ENCODE data around the gene GYS1. TPM values are rescaled to one million over a fixed set of nuclear protein-coding genes. Genes with fewer than 3 reads are reported as not detected.
"Not testable (repeated sequence)": the region's sequence is repeated elsewhere in the genome, so short reads cannot be mapped to it uniquely, and the experiment has no call there.

GYS1 gene
- total RNA-seq, result 10 to 100 TPM; 28.8 to 42.0 (median 31.0) TPM

DNA sequence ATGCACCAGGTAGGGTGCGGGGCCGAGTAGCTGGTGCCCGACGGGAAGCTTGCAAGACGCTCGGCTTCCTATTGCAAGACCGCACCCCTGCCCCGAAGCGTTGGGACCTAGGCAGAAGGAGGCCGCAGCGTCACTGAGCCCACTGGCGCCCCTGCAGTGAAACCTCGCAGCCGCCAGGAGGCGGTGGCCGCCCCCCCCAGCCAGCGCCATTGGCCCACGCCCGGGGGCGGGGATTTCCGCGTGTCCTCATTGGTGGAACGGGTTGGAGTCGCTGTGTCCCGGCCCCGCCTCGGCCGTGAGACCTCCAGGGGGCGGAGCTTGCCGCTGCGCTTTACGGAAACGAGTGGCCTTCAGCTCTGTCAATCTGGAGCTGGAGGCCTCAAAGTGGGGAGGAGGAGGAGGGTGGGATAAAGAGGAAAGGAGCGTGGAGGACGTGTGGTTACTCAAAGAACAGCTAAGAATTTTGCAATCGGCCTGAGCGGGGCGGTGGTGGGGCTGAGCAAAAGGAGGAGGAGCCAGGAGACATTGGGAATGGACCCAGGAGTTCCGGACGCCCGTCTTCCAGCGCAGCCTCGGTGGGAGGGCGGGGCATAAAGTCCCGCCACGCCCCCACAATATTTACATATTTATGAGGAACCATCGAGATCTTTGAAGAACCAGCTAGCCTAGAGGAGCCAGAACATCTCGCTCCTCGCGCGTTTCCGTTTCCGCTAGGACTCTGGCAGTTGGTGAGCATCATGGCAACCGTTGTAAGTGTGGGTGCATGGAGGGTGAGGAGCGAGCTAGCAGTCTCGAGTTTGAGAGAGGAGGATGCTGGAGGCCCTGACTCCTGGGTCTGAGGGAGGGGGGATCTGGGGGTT, at the start of gene GYS1, which contains the start of gene RUVBL2:
TSS of gene GYS1 (minus strand) at position 135 of the 860 bp plus-strand sequence. CDS start 197 bp downstream, outside the sequence.
TSS of gene RUVBL2 (plus strand) at position 713 of the 860 bp plus-strand sequence. CDS start at position 738, 25 bp downstream.
- WGBS, 2 donors, result 0 to 1% methylated on average over 40 to 43 of the region's 56 CpGs
- TF ChIP-seq EP300 (IDR thresholded peaks at IDR 0.05), result peak; percentile 91 to 94
- peak; percentile 99 to 100 (median 99) for TF ChIP-seq CTCF (IDR thresholded peaks at IDR 0.05)
- peak; percentile 79 to 90 for TF ChIP-seq POLR2A (IDR thresholded peaks at IDR 0.05)
- Histone ChIP-seq H3K27me3 (no peaks in the 10 kb centered on the region), H3K9me3 (no peaks in the 10 kb centered on the region), H3K27ac (peak within 1 kb of the TSS; percentile 83 to 99 (median 92)), H3K4me1 (peaks cover 0 to 46% (median 25%) of the 10 kb centered on the region in 4 donors), H3K4me3 (peak within 1 kb of the TSS; percentile 55 to 92 (median 71)), H3K36me3 (peaks cover 0 to 21% (median 1%) of the 10 kb centered on the region in 3 donors)
- DNase-seq (ENCODE audit: low spot score in 2 of 2), result peak; percentile 98 to 99

DNA sequence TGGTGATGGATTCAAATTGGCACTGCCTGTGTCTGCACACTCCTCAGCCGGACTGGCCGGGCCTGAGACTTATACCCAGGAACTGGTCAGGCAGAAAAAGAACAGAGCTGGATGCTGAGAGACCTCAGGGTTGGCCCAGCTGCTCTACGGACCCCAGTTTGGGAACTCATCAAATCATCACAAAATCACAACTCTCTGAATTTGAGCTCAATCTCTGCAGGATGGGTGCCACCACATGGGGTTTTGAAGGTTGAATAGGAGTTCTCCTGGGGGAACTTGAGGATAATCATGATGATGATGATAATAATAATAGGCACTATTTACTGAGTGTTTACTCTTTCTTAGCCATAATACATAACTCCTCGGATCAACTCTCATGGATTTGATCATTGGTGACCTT, 49.6 kb upstream of the GYS1 start:
- WGBS, 2 donors, result 77 to 89% methylated on average over 2 to 4 of the region's 4 CpGs
- H3K4me1 ChIP-seq; DNase-seq (ENCODE audit: low spot score in 2 of 2); H3K9me3 ChIP-seq; H3K4me3 ChIP-seq; H3K27ac ChIP-seq; H3K36me3 ChIP-seq; H3K27me3 ChIP-seq: not testable (repeated sequence)

GRCh38 chr19:49042177-49042576, 49.1 kb upstream of the GYS1 start:
- 74 to 85% methylated on average over 17 of the region's 17 CpGs for WGBS, 2 donors

GRCh38 chr19:49039736-49040135, 46.6 kb upstream of the GYS1 start:
- not testable (repeated sequence) for H3K36me3 ChIP-seq; H3K9me3 ChIP-seq; H3K4me1 ChIP-seq; DNase-seq (ENCODE audit: low spot score in 2 of 2); H3K4me3 ChIP-seq; H3K27me3 ChIP-seq; H3K27ac ChIP-seq
- 54 to 59% methylated on average over 9 of the region's 9 CpGs for WGBS, 2 donors

More at GRCh38 chr19:49042177-49042576, 49.1 kb upstream of the GYS1 start:
- no peaks in the 10 kb centered on the region for H3K27me3 ChIP-seq
- H3K4me3 ChIP-seq, result no peak overlapping the region
- no peaks in the 10 kb centered on the region for H3K36me3 ChIP-seq
- DNase-seq (ENCODE audit: low spot score in 2 of 2), result no peak
- no peaks in the 10 kb centered on the region for H3K4me1 ChIP-seq
- no peak for TF ChIP-seq CTCF (IDR thresholded peaks at IDR 0.05)
- no peak for TF ChIP-seq POLR2A (IDR thresholded peaks at IDR 0.05)
- TF ChIP-seq EP300 (IDR thresholded peaks at IDR 0.05), result no peak
- no peaks in the 10 kb centered on the region for H3K9me3 ChIP-seq
- no peak overlapping the region for H3K27ac ChIP-seq

- not testable (repeated sequence) for H3K4me3 ChIP-seq; H3K27ac ChIP-seq; H3K9me3 ChIP-seq; H3K4me1 ChIP-seq; H3K27me3 ChIP-seq; DNase-seq (ENCODE audit: low spot score in 2 of 2); H3K36me3 ChIP-seq
- 82 to 83% methylated on average over 17 to 26 of the region's 26 CpGs for WGBS, 2 donors
Observed at GRCh38 chr19:49038557-49039276, 45.6 kb upstream of the GYS1 start.

- H3K9me3 ChIP-seq; H3K36me3 ChIP-seq; H3K4me3 ChIP-seq; DNase-seq (ENCODE audit: low spot score in 2 of 2); H3K27ac ChIP-seq; H3K27me3 ChIP-seq; H3K4me1 ChIP-seq: not testable (repeated sequence)
- 83 to 89% methylated on average over 8 of the region's 8 CpGs for WGBS, 2 donors
Observed at GRCh38 chr19:49038111-49038510, 45.0 kb upstream of the GYS1 start.

DNA sequence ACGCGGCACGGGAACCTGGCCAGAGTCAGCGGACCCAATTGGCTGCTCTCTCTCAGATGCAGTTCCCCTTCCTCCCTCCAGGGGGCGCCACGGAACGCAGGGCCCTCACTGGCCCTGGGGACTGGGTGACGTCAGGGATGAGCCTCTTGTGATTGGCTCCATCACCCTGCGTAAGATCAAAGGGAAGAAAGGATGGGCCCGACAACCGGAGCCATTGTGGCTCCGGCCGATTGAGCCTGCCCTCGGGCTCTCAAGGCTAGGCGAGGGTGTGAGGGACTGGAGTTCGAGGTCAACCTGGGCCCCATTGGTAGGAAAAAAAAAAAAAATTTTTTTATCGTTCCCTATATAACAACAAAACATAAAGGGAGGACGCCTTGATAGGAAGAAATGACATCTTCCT, 43.7 kb upstream of the GYS1 start, which contains the start of gene CGB1:
TSS of gene CGB1 (minus strand) at position 81 of the 400 bp plus-strand sequence. CDS start 184 bp downstream, outside the sequence.
- WGBS, 2 donors, result 45 to 61% methylated on average over 18 of the region's 18 CpGs
- H3K27ac ChIP-seq; H3K27me3 ChIP-seq; H3K9me3 ChIP-seq; H3K4me3 ChIP-seq; H3K4me1 ChIP-seq; DNase-seq (ENCODE audit: low spot score in 2 of 2); H3K36me3 ChIP-seq: not testable (repeated sequence)
- peak in 1 of 5 experiments; percentile 5 for TF ChIP-seq CTCF (IDR thresholded peaks at IDR 0.05)

Data from tibial nerve (tissue), 4 donors.